Mucosa of stomach (tissue), 1 donor: ENCODE results near the gene TMOD3.
"Not testable (repeated sequence)": the region's sequence is repeated elsewhere in the genome, so short reads cannot be mapped to it uniquely, and the experiment has no call there.

Experiments used
- H3K27me3 ChIP-seq: one replicate; pipeline ENCODE4 v1.7.0; 2013; ENCODE audit warnings: mild to moderate bottlenecking, low read length; ENCODE audit not compliant: control insufficient read depth, insufficient read depth
- H3K36me3 ChIP-seq: one replicate; pipeline ENCODE4 v1.7.0; 2013; ENCODE audit warnings: low read length; ENCODE audit not compliant: control insufficient read depth, insufficient read depth
- H3K4me1 ChIP-seq: one replicate; pipeline ENCODE4 v1.7.0; 2013; ENCODE audit warnings: mild to moderate bottlenecking, low read length; ENCODE audit not compliant: control insufficient read depth, insufficient read depth
- H3K4me3 ChIP-seq: one replicate; pipeline ENCODE4 v1.7.0; 2013; ENCODE audit warnings: low read length
- H3K9ac ChIP-seq: one replicate; pipeline ENCODE4 v1.7.0; 2013; ENCODE audit warnings: mild to moderate bottlenecking, low read length, moderate library complexity
- H3K9me3 ChIP-seq: one replicate; pipeline ENCODE4 v1.7.0; 2013; ENCODE audit warnings: mild to moderate bottlenecking, low read length, moderate library complexity; ENCODE audit not compliant: control insufficient read depth
- donor health status: Pancreatic carcinoma.

The TMOD3 gene

GRCh38 chr15:51874751-51875644, 45.5 kb downstream of the TMOD3 start:
- H3K4me1 ChIP-seq: peaks cover 44% of the 10 kb centered on the region

DNA sequence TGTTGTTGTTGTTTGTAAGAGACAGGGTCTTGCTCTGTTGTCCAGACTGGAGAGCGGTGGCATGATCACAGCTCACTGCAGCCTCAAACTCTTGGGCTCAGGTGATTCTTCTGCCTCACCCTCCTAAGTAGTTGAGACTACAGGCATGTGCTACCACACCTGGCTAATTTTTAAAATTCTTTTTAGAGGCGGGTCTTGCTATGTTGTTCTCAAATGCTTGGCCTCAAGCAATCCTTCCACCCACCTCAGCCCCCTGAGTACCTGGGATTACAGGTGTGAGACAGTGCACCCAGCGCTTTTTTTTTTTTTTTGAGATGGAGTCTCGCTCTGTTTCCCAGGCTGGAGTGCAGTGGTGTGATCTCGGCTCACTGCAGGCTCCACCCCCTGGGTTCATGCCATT, 46.7 kb downstream of the TMOD3 start:
- Histone ChIP-seq H3K9ac (no peak overlapping the region), H3K27me3 (no peaks in the 10 kb centered on the region), H3K9me3 (no peaks in the 10 kb centered on the region), H3K4me3 (no peak overlapping the region), H3K4me1 (peaks cover 44% of the 10 kb centered on the region), H3K36me3 (no peaks in the 10 kb centered on the region)

More at GRCh38 chr15:51874751-51875644, 45.5 kb downstream of the TMOD3 start:
- H3K4me3 ChIP-seq: no peak overlapping the region
- H3K36me3 ChIP-seq: peaks cover 5% of the 10 kb centered on the region
- H3K27me3 ChIP-seq: no peaks in the 10 kb centered on the region
- no peaks in the 10 kb centered on the region for H3K9me3 ChIP-seq
- peak overlapping the region; percentile 1 for H3K9ac ChIP-seq

DNA sequence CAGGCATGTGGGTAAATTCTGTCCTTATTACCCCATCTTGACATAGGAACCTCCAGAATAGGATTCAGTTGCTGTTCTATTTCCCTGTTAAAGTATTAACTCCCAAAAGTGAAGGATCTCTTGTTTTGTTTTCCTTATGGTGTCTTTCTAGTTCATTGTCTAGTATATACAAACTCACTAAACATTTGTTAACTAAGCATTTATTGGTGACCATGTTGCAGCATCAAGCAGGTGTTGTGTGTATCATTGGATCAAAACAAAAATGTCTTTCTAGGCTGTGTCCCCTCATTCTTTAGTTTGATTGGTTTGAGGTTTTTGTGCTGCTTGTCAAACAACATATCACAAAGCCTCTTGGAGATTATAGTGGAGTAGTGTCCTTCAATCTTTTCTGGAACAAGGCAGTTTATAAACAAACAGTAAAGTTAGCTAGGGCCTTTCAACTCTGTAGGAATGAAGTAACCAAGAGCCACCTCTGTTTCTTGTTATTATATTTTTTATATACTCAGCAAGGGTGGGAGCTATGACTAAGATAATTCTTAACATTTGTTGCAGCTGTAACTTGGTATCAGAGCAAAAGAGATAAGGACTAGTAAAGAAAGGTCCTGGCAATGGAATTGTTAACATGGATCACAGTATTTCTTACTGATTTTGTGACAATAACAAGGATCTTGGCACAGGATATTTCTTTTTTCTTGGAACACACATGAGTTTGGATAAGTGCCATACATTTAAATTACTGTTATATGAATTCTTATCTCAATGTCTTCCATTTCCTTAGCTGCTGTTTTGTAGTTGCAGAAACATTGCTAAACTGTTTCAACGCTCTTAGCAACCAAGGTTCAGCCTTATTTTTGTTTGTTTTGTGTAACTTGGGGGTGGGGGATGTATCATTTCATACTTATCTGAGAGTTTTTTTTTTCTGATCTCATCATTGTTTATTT, 49.3 kb downstream of the TMOD3 start:
- Histone ChIP-seq H3K4me1 (peaks cover 44% of the 10 kb centered on the region), H3K9ac (no peak overlapping the region), H3K36me3 (no peaks in the 10 kb centered on the region), H3K9me3 (no peaks in the 10 kb centered on the region), H3K4me3 (no peak overlapping the region), H3K27me3 (no peaks in the 10 kb centered on the region)

GRCh38 chr15:51879555-51879954, 50.1 kb downstream of the TMOD3 start:
- H3K36me3 ChIP-seq: no peaks in the 10 kb centered on the region
- no peaks in the 10 kb centered on the region for H3K27me3 ChIP-seq
- no peaks in the 10 kb centered on the region for H3K9me3 ChIP-seq
- H3K4me3 ChIP-seq: no peak overlapping the region
- no peak overlapping the region for H3K9ac ChIP-seq
- H3K4me1 ChIP-seq: peaks cover 40% of the 10 kb centered on the region

- no peak overlapping the region for H3K9ac ChIP-seq
- H3K9me3 ChIP-seq: no peaks in the 10 kb centered on the region
- H3K4me3 ChIP-seq: no peak overlapping the region
Measured at GRCh38 chr15:51883271-51883837, 53.9 kb downstream of the TMOD3 start.

GRCh38 chr15:51884041-51884440, 54.6 kb downstream of the TMOD3 start:
- no peak overlapping the region for H3K4me3 ChIP-seq
- H3K27me3 ChIP-seq: no peaks in the 10 kb centered on the region
- no peak overlapping the region for H3K9ac ChIP-seq
- H3K4me1 ChIP-seq: peaks cover 8% of the 10 kb centered on the region
- H3K36me3 ChIP-seq: no peaks in the 10 kb centered on the region
- H3K9me3 ChIP-seq: no peaks in the 10 kb centered on the region

More at GRCh38 chr15:51883271-51883837, 53.9 kb downstream of the TMOD3 start:
- Histone ChIP-seq H3K4me1 (peaks cover 15% of the 10 kb centered on the region), H3K27me3 (no peaks in the 10 kb centered on the region), H3K36me3 (no peaks in the 10 kb centered on the region)

GRCh38 chr15:51884517-51885236, 55.2 kb downstream of the TMOD3 start:
- Histone ChIP-seq H3K9ac (no peak overlapping the region), H3K4me1 (peaks cover 1% of the 10 kb centered on the region), H3K9me3 (no peaks in the 10 kb centered on the region), H3K27me3 (no peaks in the 10 kb centered on the region), H3K4me3 (no peak overlapping the region), H3K36me3 (no peaks in the 10 kb centered on the region)

DNA sequence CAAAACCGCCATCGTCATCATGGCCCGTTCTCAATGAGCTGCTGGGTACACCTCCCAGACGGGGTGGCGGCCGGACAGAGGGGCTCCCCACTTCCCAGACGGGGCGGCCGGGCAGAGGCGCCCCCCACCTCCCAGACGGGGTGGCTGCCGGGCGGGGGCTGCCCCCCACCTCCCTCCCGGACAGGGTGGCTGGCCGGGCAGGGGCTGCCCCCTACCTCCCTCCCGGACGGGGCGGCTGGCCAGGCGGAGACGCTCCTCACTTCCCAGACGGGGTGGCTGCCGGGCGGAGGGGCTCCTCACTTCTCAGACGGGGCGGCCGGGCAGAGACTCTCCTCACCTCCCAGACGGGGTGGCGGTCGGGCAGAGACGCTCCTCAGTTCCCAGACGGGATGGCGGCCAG, 56.3 kb downstream of the TMOD3 start:
- H3K9ac ChIP-seq, H3K4me3 ChIP-seq, H3K36me3 ChIP-seq, H3K27me3 ChIP-seq, H3K9me3 ChIP-seq, H3K4me1 ChIP-seq: not testable (repeated sequence)

DNA sequence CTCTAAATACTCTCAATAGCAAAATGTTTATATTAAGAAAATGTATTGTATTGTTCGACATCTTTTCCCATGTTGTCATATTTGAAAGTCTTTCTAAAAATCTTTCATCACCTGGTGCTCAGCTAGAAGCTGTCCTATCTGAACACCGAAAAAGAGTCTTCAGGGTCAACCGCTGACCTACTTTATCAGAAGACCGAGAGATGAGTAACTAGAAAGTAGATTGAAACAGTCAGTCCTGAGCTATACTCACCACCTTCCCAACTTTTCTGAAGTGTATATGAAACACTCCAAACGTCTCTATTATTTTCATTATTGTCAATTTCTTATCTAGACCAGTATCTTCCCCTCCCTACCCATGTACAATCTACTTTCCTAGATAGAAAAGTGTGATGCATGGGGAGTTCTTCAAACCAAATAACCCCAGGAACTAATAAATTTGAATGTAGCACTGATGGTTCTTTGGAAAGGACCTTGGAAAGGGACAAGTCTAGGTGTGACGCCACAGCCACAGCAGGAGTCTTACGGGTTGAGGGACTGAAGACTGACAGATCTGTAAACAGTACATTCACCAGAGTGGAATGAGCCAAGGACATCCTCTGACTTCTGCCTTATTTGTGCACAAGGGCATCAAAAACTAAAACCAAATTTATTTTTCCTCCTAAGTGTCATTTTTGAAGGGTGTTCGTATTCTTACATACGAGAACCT, 58.6 kb downstream of the TMOD3 start:
- H3K4me3 ChIP-seq: no peak overlapping the region
- H3K4me1 ChIP-seq: no peaks in the 10 kb centered on the region
- H3K9ac ChIP-seq: no peak overlapping the region
- no peaks in the 10 kb centered on the region for H3K27me3 ChIP-seq
- H3K9me3 ChIP-seq: no peaks in the 10 kb centered on the region
- H3K36me3 ChIP-seq: no peaks in the 10 kb centered on the region

DNA sequence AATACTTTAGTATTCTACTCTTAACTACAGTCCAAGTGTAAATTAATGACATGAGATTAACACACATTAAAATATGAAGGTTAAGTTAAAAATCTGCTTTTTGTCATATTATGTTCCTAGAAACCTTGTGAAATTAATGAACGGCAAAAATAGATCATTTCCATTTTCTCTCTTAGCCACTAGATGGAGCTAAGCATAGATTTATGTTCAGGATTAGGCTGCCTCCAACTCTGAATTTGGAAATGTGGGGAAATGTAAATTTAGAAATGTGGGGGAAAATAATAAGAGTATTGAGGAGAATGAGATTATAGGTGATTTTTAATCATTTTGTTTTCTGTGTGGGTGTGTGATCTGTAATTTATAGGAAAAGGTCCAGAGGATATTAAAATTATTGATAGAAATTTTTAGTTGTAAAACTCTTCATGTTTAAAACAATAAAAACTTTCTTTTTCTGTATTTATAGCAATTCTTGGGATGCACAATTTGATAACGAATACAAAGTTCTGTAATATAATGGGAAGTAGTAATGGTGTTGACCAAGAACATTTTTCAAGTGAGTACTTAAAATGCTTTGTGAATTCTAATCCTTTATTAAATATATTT, 59.2 kb downstream of the TMOD3 start:
- Histone ChIP-seq H3K36me3 (no peaks in the 10 kb centered on the region), H3K9me3 (no peaks in the 10 kb centered on the region), H3K9ac (no peak overlapping the region), H3K4me1 (no peaks in the 10 kb centered on the region), H3K27me3 (no peaks in the 10 kb centered on the region), H3K4me3 (no peak overlapping the region)

- H3K4me3 ChIP-seq: no peak overlapping the region
- no peaks in the 10 kb centered on the region for H3K36me3 ChIP-seq
Measured at GRCh38 chr15:51889486-51889885, 60.0 kb downstream of the TMOD3 start.

More at GRCh38 chr15:51889486-51889885, 60.0 kb downstream of the TMOD3 start:
- no peaks in the 10 kb centered on the region for H3K9me3 ChIP-seq
- H3K9ac ChIP-seq: no peak overlapping the region
- no peaks in the 10 kb centered on the region for H3K27me3 ChIP-seq
- no peaks in the 10 kb centered on the region for H3K4me1 ChIP-seq
